PC-9 (cell line): ENCODE results near the gene PDPK1.

ENCODE experiments used
- EZH2 ChIP-seq: fragments of 200-600 bp; sonication (generic); IDR thresholded peaks from 2 replicates; pipeline ENCODE4 v1.8.0; 2017; ENCODE audit warnings: antibody characterized with exemption, low read depth
- TF ChIP-seq, protein P1 (sequence below): fragments of 200-600 bp; sonication (generic); conservative IDR thresholded peaks from 2 replicates; pipeline ENCODE4 v1.6.1; 2017; ENCODE audit warnings: mixed run types, antibody characterized with exemption, mild to moderate bottlenecking, moderate library complexity

DNA sequence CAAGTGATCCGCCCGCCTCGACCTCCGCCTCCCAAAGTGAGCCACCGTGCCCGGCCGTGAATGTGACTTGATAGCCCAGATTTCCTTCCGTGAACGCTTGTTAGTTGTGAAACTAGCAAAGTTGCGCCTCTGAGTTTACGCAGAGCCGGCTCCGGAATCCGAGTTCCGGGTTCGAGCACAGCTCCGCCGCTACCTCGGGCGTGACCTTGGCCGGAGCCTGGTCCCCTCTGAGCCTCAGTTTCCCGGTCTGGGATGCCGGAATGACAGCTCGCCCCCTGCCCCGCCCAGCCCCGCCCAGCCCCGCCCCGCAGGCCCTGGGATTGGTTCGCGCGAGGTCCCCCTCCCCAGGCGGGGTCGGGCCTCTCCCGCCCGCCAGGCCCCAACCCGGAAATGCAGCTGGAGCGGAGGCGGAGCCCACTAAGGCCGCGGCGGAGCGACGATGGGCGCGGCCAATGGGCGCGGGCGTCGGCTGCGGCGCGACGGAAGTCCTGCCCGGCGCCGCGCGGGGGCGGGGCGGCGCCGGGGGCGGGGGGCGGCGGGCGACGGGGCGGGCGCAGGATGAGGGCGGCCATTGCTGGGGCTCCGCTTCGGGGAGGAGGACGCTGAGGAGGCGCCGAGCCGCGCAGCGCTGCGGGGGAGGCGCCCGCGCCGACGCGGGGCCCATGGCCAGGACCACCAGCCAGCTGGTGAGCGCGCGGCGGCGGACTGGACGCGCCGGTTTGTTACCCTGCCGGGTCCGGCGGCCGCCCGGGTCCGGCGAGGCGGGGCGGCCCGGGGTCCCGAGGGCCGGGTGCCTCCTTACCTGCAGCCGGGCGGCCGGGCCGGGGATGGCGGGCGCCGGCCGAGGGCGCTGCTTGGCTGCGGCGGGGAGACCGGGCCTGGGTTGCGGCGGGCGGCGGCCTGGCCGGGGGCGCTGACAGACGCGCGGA, at the start of gene PDPK1:
- TF ChIP-seq, protein P1, sequence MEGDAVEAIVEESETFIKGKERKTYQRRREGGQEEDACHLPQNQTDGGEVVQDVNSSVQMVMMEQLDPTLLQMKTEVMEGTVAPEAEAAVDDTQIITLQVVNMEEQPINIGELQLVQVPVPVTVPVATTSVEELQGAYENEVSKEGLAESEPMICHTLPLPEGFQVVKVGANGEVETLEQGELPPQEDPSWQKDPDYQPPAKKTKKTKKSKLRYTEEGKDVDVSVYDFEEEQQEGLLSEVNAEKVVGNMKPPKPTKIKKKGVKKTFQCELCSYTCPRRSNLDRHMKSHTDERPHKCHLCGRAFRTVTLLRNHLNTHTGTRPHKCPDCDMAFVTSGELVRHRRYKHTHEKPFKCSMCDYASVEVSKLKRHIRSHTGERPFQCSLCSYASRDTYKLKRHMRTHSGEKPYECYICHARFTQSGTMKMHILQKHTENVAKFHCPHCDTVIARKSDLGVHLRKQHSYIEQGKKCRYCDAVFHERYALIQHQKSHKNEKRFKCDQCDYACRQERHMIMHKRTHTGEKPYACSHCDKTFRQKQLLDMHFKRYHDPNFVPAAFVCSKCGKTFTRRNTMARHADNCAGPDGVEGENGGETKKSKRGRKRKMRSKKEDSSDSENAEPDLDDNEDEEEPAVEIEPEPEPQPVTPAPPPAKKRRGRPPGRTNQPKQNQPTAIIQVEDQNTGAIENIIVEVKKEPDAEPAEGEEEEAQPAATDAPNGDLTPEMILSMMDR, result no peak
- no peak for TF ChIP-seq EZH2
